Duodenal mucosa (tissue), 2 donors: ENCODE measurements around the gene DNAH12.

Experiments
- H3K27ac ChIP-seq: one replicate; pipeline ENCODE4 v1.7.0; 2013; ENCODE audit warnings: low read depth, low read length
- H3K27me3 ChIP-seq, 2 donors: one replicate each; pipeline ENCODE4 v1.7.0; 2013; ENCODE audit warnings: low read length in 2 of 2, control low read depth in 1 of 2; ENCODE audit not compliant: insufficient read depth in 2 of 2, control insufficient read depth in 1 of 2
- H3K36me3 ChIP-seq, 2 donors: one replicate each; pipeline ENCODE4 v1.7.0; 2013; ENCODE audit warnings: low read length in 2 of 2, control low read depth in 1 of 2; ENCODE audit not compliant: insufficient read depth in 2 of 2, control insufficient read depth in 1 of 2
- H3K4me1 ChIP-seq, 2 donors: one replicate each; pipeline ENCODE4 v1.7.0; 2013; ENCODE audit warnings: low read length in 2 of 2, control low read depth in 1 of 2; ENCODE audit not compliant: insufficient read depth in 2 of 2, control insufficient read depth in 1 of 2
- H3K4me3 ChIP-seq, 2 donors: one replicate each; pipeline ENCODE4 v1.7.0; 2013; ENCODE audit warnings: low read length in 2 of 2, low read depth in 1 of 2
- H3K9ac ChIP-seq, 2 donors: one replicate each; pipeline ENCODE4 v1.7.0; 2013; ENCODE audit warnings: low read length in 2 of 2, low read depth in 1 of 2
- H3K9me3 ChIP-seq, 2 donors: one replicate each; pipeline ENCODE4 v1.7.0; 2013; ENCODE audit warnings: low read length in 2 of 2, control low read depth in 1 of 2; ENCODE audit not compliant: control insufficient read depth in 1 of 2

The DNAH12 gene

GRCh38 chr3:57434041-57434440 lies 110.1 kb downstream of the DNAH12 start:
- H3K9me3 ChIP-seq, result no peaks in the 10 kb centered on the region
- H3K4me1 ChIP-seq, result no peaks in the 10 kb centered on the region
- no peak overlapping the region for H3K9ac ChIP-seq
- H3K4me3 ChIP-seq, result no peak overlapping the region
- no peaks in the 10 kb centered on the region for H3K36me3 ChIP-seq
- no peaks in the 10 kb centered on the region for H3K27me3 ChIP-seq
- H3K27ac ChIP-seq, result no peak overlapping the region

- Histone ChIP-seq H3K4me3 (no peak overlapping the region), H3K36me3 (no peaks in the 10 kb centered on the region), H3K4me1 (no peaks in the 10 kb centered on the region), H3K9me3 (no peaks in the 10 kb centered on the region), H3K27ac (no peak overlapping the region), H3K27me3 (no peaks in the 10 kb centered on the region), H3K9ac (no peak overlapping the region)
Observed at GRCh38 chr3:57423335-57423734, 120.8 kb downstream of the DNAH12 start.

- H3K27me3 ChIP-seq, result no peaks in the 10 kb centered on the region
- H3K4me3 ChIP-seq, result no peak overlapping the region
- no peak overlapping the region for H3K27ac ChIP-seq
- H3K36me3 ChIP-seq, result no peaks in the 10 kb centered on the region
- no peaks in the 10 kb centered on the region for H3K9me3 ChIP-seq
- no peaks in the 10 kb centered on the region for H3K4me1 ChIP-seq
- no peak overlapping the region for H3K9ac ChIP-seq
Observed at GRCh38 chr3:57421336-57421735, 122.8 kb downstream of the DNAH12 start.

- no peaks in the 10 kb centered on the region for H3K4me1 ChIP-seq
- H3K9ac ChIP-seq, result no peak overlapping the region
- no peak overlapping the region for H3K4me3 ChIP-seq
- no peaks in the 10 kb centered on the region for H3K27me3 ChIP-seq
- H3K36me3 ChIP-seq, result no peaks in the 10 kb centered on the region
- H3K9me3 ChIP-seq, result no peaks in the 10 kb centered on the region
- no peak overlapping the region for H3K27ac ChIP-seq
Observed at GRCh38 chr3:57420001-57420400, 124.1 kb downstream of the DNAH12 start.

GRCh38 chr3:57411715-57412114 lies 132.4 kb downstream of the DNAH12 start:
- Histone ChIP-seq H3K9ac (no peak overlapping the region), H3K36me3 (no peaks in the 10 kb centered on the region), H3K9me3 (no peaks in the 10 kb centered on the region), H3K4me3 (no peak overlapping the region), H3K27ac (no peak overlapping the region), H3K27me3 (no peaks in the 10 kb centered on the region), H3K4me1 (no peaks in the 10 kb centered on the region)

- H3K27me3 ChIP-seq, result no peaks in the 10 kb centered on the region
- no peaks in the 10 kb centered on the region for H3K36me3 ChIP-seq
- no peak overlapping the region for H3K4me3 ChIP-seq
- no peaks in the 10 kb centered on the region for H3K9me3 ChIP-seq
- H3K4me1 ChIP-seq, result no peaks in the 10 kb centered on the region
- H3K9ac ChIP-seq, result no peak overlapping the region
- H3K27ac ChIP-seq, result no peak overlapping the region
Observed at GRCh38 chr3:57409471-57409870, 134.7 kb downstream of the DNAH12 start.

GRCh38 chr3:57402675-57403074 lies 141.5 kb downstream of the DNAH12 start:
- peaks cover 0 to 3% of the 10 kb centered on the region in 2 donors for H3K4me1 ChIP-seq
- H3K27me3 ChIP-seq, result no peaks in the 10 kb centered on the region
- H3K36me3 ChIP-seq, result no peaks in the 10 kb centered on the region
- H3K4me3 ChIP-seq, result no peak overlapping the region
- no peak overlapping the region for H3K9ac ChIP-seq
- H3K27ac ChIP-seq, result no peak overlapping the region
- H3K9me3 ChIP-seq, result no peaks in the 10 kb centered on the region

- Histone ChIP-seq H3K9ac (no peak overlapping the region), H3K9me3 (no peaks in the 10 kb centered on the region), H3K27me3 (no peaks in the 10 kb centered on the region), H3K4me3 (peak overlapping the region in 1 of 2 donors; percentile 38), H3K27ac (no peak overlapping the region), H3K36me3 (no peaks in the 10 kb centered on the region), H3K4me1 (peaks cover 0 to 3% of the 10 kb centered on the region in 2 donors)
Observed at GRCh38 chr3:57397175-57398026, 146.7 kb downstream of the DNAH12 start.

- no peak overlapping the region for H3K27ac ChIP-seq
- no peak overlapping the region for H3K9ac ChIP-seq
- H3K4me3 ChIP-seq, result no peak overlapping the region
- H3K9me3 ChIP-seq, result no peaks in the 10 kb centered on the region
- H3K4me1 ChIP-seq, result no peaks in the 10 kb centered on the region
- no peaks in the 10 kb centered on the region for H3K27me3 ChIP-seq
- H3K36me3 ChIP-seq, result no peaks in the 10 kb centered on the region
Observed at GRCh38 chr3:57393977-57394376, 150.2 kb downstream of the DNAH12 start.

- Histone ChIP-seq H3K4me1 (no peaks in the 10 kb centered on the region), H3K9ac (no peak overlapping the region), H3K9me3 (no peaks in the 10 kb centered on the region), H3K4me3 (no peak overlapping the region), H3K27ac (no peak overlapping the region), H3K36me3 (no peaks in the 10 kb centered on the region), H3K27me3 (no peaks in the 10 kb centered on the region)
Observed at GRCh38 chr3:57391767-57392166, 152.4 kb downstream of the DNAH12 start.
